Activated CD4-positive, alpha-beta T cell treated with anti-CD3 and anti-CD28 coated beads, Interleukin-2, Interleukin-6, amounts not matched to agents 100 ng/mL and 50 ng/mL, durations not matched to agents 16 hours and 8 hours (primary cell): ENCODE results near the gene RAB17.

Source experiments
- DNase-seq: peaks from one replicate; pipeline ENCODE4 v3.0.0-alpha.2; 2020

RAB17 gene

DNA sequence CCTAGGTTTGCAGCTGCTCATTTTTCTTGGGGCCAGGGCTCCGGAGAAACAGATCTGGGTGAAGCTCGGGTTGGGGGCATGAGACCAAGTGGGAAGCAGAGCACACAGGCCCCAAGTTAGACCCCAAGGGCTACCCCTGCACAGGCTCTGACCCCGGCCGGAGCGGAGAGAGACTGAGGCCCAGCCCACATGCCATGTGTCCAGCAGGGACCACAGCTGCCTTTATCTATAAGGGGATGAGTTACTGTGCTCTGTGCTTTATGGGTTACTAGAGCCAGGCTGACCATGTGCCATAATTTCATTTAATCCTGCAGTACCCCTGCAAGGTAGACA lies 54.5 kb downstream of the RAB17 start:
- no peak for DNase-seq

GRCh38 chr2:237535385-237536082 lies 55.0 kb downstream of the RAB17 start:
- no peak for DNase-seq

- DNase-seq: no peak
Measured at GRCh38 chr2:237534380-237534779, 56.2 kb downstream of the RAB17 start.

DNA sequence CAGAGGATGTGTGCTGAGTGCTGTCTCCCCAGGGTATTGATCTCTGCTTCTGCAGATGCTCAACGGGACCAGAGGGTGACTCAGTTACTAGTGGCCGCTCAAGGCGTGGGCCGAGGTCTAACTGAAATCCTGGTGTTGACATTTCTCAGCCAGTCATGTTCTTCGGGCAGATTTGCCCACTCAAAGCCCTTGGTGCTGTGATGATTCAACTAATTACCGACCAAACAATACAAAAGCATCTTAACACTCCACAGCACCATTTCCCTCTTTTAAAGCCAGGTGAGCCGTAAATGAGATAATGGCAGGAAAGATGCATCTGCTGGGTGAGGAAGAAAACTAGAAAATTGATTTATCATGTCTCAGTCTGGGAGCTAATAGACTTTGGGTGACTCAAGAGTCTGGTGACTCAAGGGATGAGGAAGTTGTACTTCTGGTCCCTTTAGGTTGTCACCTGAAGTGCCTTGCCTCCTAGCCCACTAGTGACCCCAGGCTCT lies 56.8 kb downstream of the RAB17 start:
- DNase-seq: no peak

GRCh38 chr2:237532160-237532559 lies 58.4 kb downstream of the RAB17 start:
- no peak for DNase-seq

- DNase-seq: no peak
Measured at GRCh38 chr2:237530472-237531433, 59.8 kb downstream of the RAB17 start.

DNA sequence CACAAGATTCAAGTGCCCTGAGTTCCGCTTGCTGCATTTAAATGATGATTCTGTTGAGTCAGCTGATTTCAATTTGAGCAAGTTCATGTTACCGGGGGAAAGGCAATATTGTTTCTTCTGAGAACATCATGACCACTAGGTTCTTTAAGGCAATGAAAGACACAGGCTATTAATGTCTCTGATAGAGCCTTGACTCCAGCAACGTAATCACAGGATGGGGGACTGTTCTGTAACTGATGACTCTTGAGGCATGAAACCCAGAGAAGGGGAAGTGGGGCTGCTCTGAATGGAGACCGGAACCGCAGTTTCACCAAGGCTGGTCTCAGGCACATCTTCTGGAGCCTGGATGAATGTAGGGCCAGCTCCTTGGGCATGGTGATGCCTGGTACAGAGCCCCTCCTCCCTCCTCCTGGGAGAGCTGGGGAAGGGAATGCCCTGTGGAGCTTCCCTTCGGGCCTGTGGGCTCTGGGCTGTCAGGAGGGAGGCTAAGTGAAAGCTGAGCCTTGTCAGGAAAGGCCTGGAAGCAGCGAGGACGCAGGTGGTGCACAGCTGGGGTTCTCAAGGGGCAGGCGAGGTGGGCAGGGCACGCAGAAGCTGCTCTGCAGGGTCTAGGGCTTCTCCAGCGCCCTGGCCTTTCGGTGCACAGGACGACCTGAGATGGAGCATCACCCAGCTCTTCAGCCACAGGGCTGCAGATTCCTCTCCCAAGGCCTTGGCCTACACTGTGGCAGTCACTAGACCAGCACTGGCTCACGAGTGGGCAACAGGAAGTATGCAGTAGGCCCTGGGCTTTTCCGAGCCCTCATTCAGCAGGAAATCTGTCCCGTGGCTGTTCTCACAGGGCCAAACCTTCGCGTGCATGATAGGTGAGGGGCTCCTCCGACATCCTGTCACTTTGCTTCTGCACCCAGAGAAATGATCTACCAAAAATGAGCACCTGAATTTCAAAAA lies 60.8 kb downstream of the RAB17 start:
- DNase-seq: no peak

GRCh38 chr2:237527766-237528165 lies 62.8 kb downstream of the RAB17 start:
- no peak for DNase-seq

GRCh38 chr2:237527233-237527632 lies 63.3 kb downstream of the RAB17 start:
- DNase-seq: no peak

- DNase-seq: no peak
Measured at GRCh38 chr2:237525559-237526157, 64.9 kb downstream of the RAB17 start.

- DNase-seq: no peak
Measured at GRCh38 chr2:237524631-237525030, 65.9 kb downstream of the RAB17 start.
